ENCODE data around the gene NRDC.
A peak's percentile ranks its signal among the peaks of the same experiment; 100 is the strongest.
"Not testable (repeated sequence)": the region's sequence is repeated elsewhere in the genome, so short reads cannot be mapped to it uniquely, and the experiment has no call there.

NRDC gene

GRCh38 chr1:51906306-51907078, 28.0 kb upstream of the NRDC start:
- DNase-seq (ENCODE audit: insufficient read length, low spot score): no peak
- TF ChIP-seq POLR2A (IDR thresholded peaks at IDR 0.05; ENCODE audit: low read depth, low read length): no peak
- FAIRE-seq: no peak

GRCh38 chr1:51902456-51902855, 23.9 kb upstream of the NRDC start:
- no peak for TF ChIP-seq POLR2A (IDR thresholded peaks at IDR 0.05; ENCODE audit: low read depth, low read length)
- no peak for DNase-seq (ENCODE audit: insufficient read length, low spot score)
- no peak for FAIRE-seq

GRCh38 chr1:51901151-51901550, 22.6 kb upstream of the NRDC start:
- FAIRE-seq (no peak), DNase-seq (ENCODE audit: insufficient read length, low spot score) (no peak)
- no peak for TF ChIP-seq POLR2A (IDR thresholded peaks at IDR 0.05; ENCODE audit: low read depth, low read length)

GRCh38 chr1:51899022-51899421, 20.5 kb upstream of the NRDC start:
- DNase-seq (ENCODE audit: insufficient read length, low spot score): no peak
- FAIRE-seq: no peak
- TF ChIP-seq POLR2A (IDR thresholded peaks at IDR 0.05; ENCODE audit: low read depth, low read length): no peak

GRCh38 chr1:51898090-51898734, 19.7 kb upstream of the NRDC start:
- no peak for TF ChIP-seq POLR2A (IDR thresholded peaks at IDR 0.05; ENCODE audit: low read depth, low read length)
- DNase-seq (ENCODE audit: insufficient read length, low spot score) (no peak), FAIRE-seq (no peak)

- DNase-seq (ENCODE audit: insufficient read length, low spot score) (no peak), FAIRE-seq (peak; percentile 69)
- no peak for TF ChIP-seq POLR2A (IDR thresholded peaks at IDR 0.05; ENCODE audit: low read depth, low read length)
Measured at GRCh38 chr1:51897699-51898031, 19.1 kb upstream of the NRDC start.

- FAIRE-seq; DNase-seq (ENCODE audit: insufficient read length, low spot score): not testable (repeated sequence)
Measured at GRCh38 chr1:51894748-51895147, 16.2 kb upstream of the NRDC start.

- no peak for TF ChIP-seq POLR2A (IDR thresholded peaks at IDR 0.05; ENCODE audit: low read depth, low read length)
- no peak for FAIRE-seq
- DNase-seq (ENCODE audit: insufficient read length, low spot score): no peak
Measured at GRCh38 chr1:51878308-51878615, 265 bp downstream of the NRDC start.

- TF ChIP-seq POLR2A (IDR thresholded peaks at IDR 0.05; ENCODE audit: low read depth, low read length): no peak
- DNase-seq (ENCODE audit: insufficient read length, low spot score): no peak
- no peak for FAIRE-seq
Measured at GRCh38 chr1:51877434-51878307, 856 bp downstream of the NRDC start.

GRCh38 chr1:51875836-51876235, 2.7 kb downstream of the NRDC start:
- DNase-seq (ENCODE audit: insufficient read length, low spot score): no peak
- no peak for FAIRE-seq
- no peak for TF ChIP-seq POLR2A (IDR thresholded peaks at IDR 0.05; ENCODE audit: low read depth, low read length)

GRCh38 chr1:51875291-51875772, 3.2 kb downstream of the NRDC start:
- DNase-seq (ENCODE audit: insufficient read length, low spot score): no peak
- no peak for TF ChIP-seq POLR2A (IDR thresholded peaks at IDR 0.05; ENCODE audit: low read depth, low read length)
- FAIRE-seq: no peak

- not testable (repeated sequence) for FAIRE-seq; DNase-seq (ENCODE audit: insufficient read length, low spot score)
Measured at GRCh38 chr1:51873270-51873669, 5.3 kb downstream of the NRDC start.

GRCh38 chr1:51871351-51871975, 7.1 kb downstream of the NRDC start:
- FAIRE-seq (no peak), DNase-seq (ENCODE audit: insufficient read length, low spot score) (no peak)
- TF ChIP-seq POLR2A (IDR thresholded peaks at IDR 0.05; ENCODE audit: low read depth, low read length): no peak
